ENCODE data around the gene GFOD2.

The GFOD2 gene

GRCh38 chr16:67666032-67666551, 53.0 kb downstream of the GFOD2 start:
- Histone ChIP-seq H3K9ac (ENCODE audit: low read depth, low read length, poor library complexity, severe bottlenecking) (peak overlapping the region; percentile 65), H3K4me1 (ENCODE audit: insufficient read depth, low read length, poor library complexity, severe bottlenecking) (peaks cover 18% of the 10 kb centered on the region)

DNA sequence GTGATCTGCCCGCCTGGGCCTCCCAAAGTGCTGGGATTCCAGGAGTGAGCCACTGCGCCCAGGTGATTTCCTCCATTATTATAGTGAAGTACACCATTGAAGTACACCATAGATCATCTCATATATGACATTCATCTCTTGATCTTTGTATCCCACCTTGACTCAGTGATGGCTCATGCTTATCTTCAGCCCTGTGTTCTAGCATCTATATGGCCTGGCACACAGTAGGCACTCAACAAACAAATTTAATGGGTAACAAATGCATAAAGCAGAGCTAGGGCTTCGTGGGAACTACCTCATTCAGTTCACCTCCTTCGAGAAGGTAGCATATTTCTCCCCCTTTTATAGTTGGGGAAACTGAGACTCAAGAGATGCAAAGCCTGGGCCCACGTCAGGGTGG, 53.5 kb downstream of the GFOD2 start:
- Histone ChIP-seq H3F3A (ENCODE audit: low read depth) (no peaks in the 10 kb centered on the region), H3K9me2 (replicated peaks; ENCODE audit: low read depth, low read length) (no peaks in the 10 kb centered on the region), H3K9me3 (ENCODE audit: insufficient read depth, low read depth, low read length) (no peaks in the 10 kb centered on the region), H2AFZ (ENCODE audit: low read length) (no peak overlapping the region), H3K79me2 (ENCODE audit: insufficient read depth, low read length) (no peaks in the 10 kb centered on the region), H3K27me3 (ENCODE audit: insufficient read depth, low read length, poor library complexity, severe bottlenecking) (no peaks in the 10 kb centered on the region), H3K4me3 (ENCODE audit: low read length, poor library complexity, severe bottlenecking) (peak overlapping the region; percentile 75), H3K36me3 (ENCODE audit: insufficient read depth, low read length) (no peaks in the 10 kb centered on the region), H3K9ac (ENCODE audit: low read depth, low read length, poor library complexity, severe bottlenecking) (peak overlapping the region; percentile 65), H3K4me2 (ENCODE audit: low read depth, low read length, poor library complexity, severe bottlenecking) (peak overlapping the region; percentile 79), H3K4me1 (ENCODE audit: insufficient read depth, low read length, poor library complexity, severe bottlenecking) (peaks cover 18% of the 10 kb centered on the region), H4K20me1 (ENCODE audit: insufficient read depth, low read length, poor library complexity, severe bottlenecking) (no peaks in the 10 kb centered on the region)
- TF ChIP-seq, protein P1, sequence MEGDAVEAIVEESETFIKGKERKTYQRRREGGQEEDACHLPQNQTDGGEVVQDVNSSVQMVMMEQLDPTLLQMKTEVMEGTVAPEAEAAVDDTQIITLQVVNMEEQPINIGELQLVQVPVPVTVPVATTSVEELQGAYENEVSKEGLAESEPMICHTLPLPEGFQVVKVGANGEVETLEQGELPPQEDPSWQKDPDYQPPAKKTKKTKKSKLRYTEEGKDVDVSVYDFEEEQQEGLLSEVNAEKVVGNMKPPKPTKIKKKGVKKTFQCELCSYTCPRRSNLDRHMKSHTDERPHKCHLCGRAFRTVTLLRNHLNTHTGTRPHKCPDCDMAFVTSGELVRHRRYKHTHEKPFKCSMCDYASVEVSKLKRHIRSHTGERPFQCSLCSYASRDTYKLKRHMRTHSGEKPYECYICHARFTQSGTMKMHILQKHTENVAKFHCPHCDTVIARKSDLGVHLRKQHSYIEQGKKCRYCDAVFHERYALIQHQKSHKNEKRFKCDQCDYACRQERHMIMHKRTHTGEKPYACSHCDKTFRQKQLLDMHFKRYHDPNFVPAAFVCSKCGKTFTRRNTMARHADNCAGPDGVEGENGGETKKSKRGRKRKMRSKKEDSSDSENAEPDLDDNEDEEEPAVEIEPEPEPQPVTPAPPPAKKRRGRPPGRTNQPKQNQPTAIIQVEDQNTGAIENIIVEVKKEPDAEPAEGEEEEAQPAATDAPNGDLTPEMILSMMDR (conservative IDR thresholded peaks at IDR 0.05; ENCODE audit: low read length): no peak
- no peak for TF ChIP-seq EZH2phosphoT487 (IDR thresholded peaks at IDR 0.05; ENCODE audit: borderline replicate concordance)

More at GRCh38 chr16:67666032-67666551, 53.0 kb downstream of the GFOD2 start:
- Histone ChIP-seq H3K36me3 (ENCODE audit: insufficient read depth, low read length) (no peaks in the 10 kb centered on the region), H3K27me3 (ENCODE audit: insufficient read depth, low read length, poor library complexity, severe bottlenecking) (no peaks in the 10 kb centered on the region), H3K4me3 (ENCODE audit: low read length, poor library complexity, severe bottlenecking) (peak overlapping the region; percentile 75), H3K9me3 (ENCODE audit: insufficient read depth, low read depth, low read length) (no peaks in the 10 kb centered on the region), H2AFZ (ENCODE audit: low read length) (peak overlapping the region; percentile 85; the same call in 1 of the 2 replicates), H3K79me2 (ENCODE audit: insufficient read depth, low read length) (no peaks in the 10 kb centered on the region), H3K4me2 (ENCODE audit: low read depth, low read length, poor library complexity, severe bottlenecking) (peak overlapping the region; percentile 79), H3K9me2 (replicated peaks; ENCODE audit: low read depth, low read length) (no peaks in the 10 kb centered on the region), H3F3A (ENCODE audit: low read depth) (no peaks in the 10 kb centered on the region), H4K20me1 (ENCODE audit: insufficient read depth, low read length, poor library complexity, severe bottlenecking) (no peaks in the 10 kb centered on the region)
- TF ChIP-seq, protein P1 (conservative IDR thresholded peaks at IDR 0.05; ENCODE audit: low read length): no peak
- no peak for TF ChIP-seq EZH2phosphoT487 (IDR thresholded peaks at IDR 0.05; ENCODE audit: borderline replicate concordance)

DNA sequence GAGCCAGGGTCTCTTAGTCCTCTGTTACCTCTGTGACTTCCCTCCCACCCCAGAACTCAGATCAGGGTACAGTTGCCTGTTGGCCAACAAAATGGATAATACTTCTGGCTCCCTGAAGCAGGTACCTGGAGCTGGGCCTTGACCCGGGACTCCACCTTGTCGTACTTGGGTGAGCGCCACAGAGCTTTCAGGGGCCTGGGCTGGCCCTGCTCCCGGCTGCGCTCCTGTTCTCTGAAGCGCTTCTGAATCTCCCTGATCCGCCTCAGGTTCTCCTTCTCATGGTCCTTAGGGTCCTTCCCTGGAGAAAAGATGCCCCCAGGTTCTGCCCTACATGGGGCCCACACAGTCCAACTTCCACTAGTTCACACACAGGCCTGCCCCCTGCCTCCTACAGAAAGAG, 54.2 kb downstream of the GFOD2 start:
- 0 out of 2 replicates have a peak, but pooled peaks cover under 1% of the 10 kb centered on the region for H3K79me2 ChIP-seq (ENCODE audit: insufficient read depth, low read length)
- H3F3A ChIP-seq (ENCODE audit: low read depth): no peaks in the 10 kb centered on the region
- H3K4me1 ChIP-seq (ENCODE audit: insufficient read depth, low read length, poor library complexity, severe bottlenecking): peaks cover 18% of the 10 kb centered on the region
- no peaks in the 10 kb centered on the region for H3K9me2 ChIP-seq (replicated peaks; ENCODE audit: low read depth, low read length)
- H3K4me2 ChIP-seq (ENCODE audit: low read depth, low read length, poor library complexity, severe bottlenecking): no peak overlapping the region
- H3K9me3 ChIP-seq (ENCODE audit: insufficient read depth, low read depth, low read length): no peaks in the 10 kb centered on the region
- H3K4me3 ChIP-seq (ENCODE audit: low read length, poor library complexity, severe bottlenecking): no peak overlapping the region
- H3K27me3 ChIP-seq (ENCODE audit: insufficient read depth, low read length, poor library complexity, severe bottlenecking): no peaks in the 10 kb centered on the region
- H3K9ac ChIP-seq (ENCODE audit: low read depth, low read length, poor library complexity, severe bottlenecking): no peak overlapping the region
- H4K20me1 ChIP-seq (ENCODE audit: insufficient read depth, low read length, poor library complexity, severe bottlenecking): peaks cover 1% of the 10 kb centered on the region
- no peak overlapping the region for H2AFZ ChIP-seq (ENCODE audit: low read length)
- H3K36me3 ChIP-seq (ENCODE audit: insufficient read depth, low read length): no peaks in the 10 kb centered on the region
- TF ChIP-seq, protein P1 (conservative IDR thresholded peaks at IDR 0.05; ENCODE audit: low read length): no peak
- TF ChIP-seq EZH2phosphoT487 (IDR thresholded peaks at IDR 0.05; ENCODE audit: borderline replicate concordance): no peak

Measured in Loucy (cell line).